ENCODE results near the gene TMPRSS2. TPM values are rescaled to one million over a fixed set of nuclear protein-coding genes. Genes with fewer than 3 reads are reported as not detected.
"Not testable (repeated sequence)": the region's sequence is repeated elsewhere in the genome, so short reads cannot be mapped to it uniquely, and the experiment has no call there.

Gene TMPRSS2
- total RNA-seq, 1 experiment from 2014 or later: 71.0 TPM

DNA sequence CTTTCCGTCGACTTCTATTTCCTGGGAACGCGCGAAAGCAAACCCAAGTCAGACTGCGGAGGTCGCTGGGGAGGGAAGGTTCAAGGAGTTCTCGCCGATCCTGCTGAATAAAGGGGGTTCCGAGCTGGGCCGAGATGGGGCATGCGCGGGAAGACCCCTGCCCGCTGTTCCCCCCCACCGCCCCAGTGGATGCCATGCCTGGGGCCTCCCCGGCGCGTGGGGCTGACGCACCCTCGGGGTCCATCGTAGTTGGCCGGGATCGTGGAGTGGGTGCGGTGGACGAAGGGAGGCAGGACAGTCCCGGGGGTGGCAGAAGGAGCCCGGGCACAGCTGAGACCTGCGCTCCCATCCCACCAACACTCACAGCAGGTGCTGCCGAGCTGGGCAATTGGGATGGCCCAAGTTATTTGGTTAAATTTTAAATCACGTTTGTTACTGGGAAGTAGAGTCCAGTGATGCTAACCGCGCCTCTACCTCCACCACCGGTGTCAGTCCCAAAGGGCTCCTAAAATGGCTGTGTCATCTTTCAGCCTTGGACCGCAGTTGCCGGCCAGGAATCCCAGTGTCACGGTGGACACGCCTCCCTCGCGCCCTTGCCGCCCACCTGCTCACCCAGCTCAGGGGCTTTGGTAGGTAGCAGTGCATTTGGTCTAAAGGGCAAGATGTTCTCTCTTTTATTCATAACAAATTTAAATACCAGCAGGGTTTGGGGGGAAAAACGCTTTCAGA is 81.1 kb downstream of the TMPRSS2 start:
- no peaks in the 10 kb centered on the region for H3K36me3 Mint-ChIP-seq (ENCODE audit: insufficient read depth, unreplicated experiment)
- no peaks in the 10 kb centered on the region for H3K4me1 Mint-ChIP-seq (ENCODE audit: low read depth, unreplicated experiment)
- Histone ChIP-seq H3K4me3 (ENCODE audit: low read depth, low read length) (peak overlapping the region; percentile 33; the same call in 1 of the 2 replicates), H3K27me3 (replicated peaks; ENCODE audit: control insufficient read depth, insufficient read depth, low read length) (no peaks in the 10 kb centered on the region), H3K4me1 (peaks cover 6% of the 10 kb centered on the region), H3K9me3 (no peaks in the 10 kb centered on the region), H3K36me3 (ENCODE audit: control insufficient read depth, insufficient read depth, low read length) (no peaks in the 10 kb centered on the region)
- ChIA-PET POLR2A (no interaction called here), CTCF (no interaction called here)
- H3K27ac Mint-ChIP-seq (ENCODE audit: unreplicated experiment): no peak overlapping the region
- intact Hi-C loops (cut with micrococcal nuclease; ENCODE audit: unreplicated experiment): no loop called here
- TF ChIP-seq, protein P1, sequence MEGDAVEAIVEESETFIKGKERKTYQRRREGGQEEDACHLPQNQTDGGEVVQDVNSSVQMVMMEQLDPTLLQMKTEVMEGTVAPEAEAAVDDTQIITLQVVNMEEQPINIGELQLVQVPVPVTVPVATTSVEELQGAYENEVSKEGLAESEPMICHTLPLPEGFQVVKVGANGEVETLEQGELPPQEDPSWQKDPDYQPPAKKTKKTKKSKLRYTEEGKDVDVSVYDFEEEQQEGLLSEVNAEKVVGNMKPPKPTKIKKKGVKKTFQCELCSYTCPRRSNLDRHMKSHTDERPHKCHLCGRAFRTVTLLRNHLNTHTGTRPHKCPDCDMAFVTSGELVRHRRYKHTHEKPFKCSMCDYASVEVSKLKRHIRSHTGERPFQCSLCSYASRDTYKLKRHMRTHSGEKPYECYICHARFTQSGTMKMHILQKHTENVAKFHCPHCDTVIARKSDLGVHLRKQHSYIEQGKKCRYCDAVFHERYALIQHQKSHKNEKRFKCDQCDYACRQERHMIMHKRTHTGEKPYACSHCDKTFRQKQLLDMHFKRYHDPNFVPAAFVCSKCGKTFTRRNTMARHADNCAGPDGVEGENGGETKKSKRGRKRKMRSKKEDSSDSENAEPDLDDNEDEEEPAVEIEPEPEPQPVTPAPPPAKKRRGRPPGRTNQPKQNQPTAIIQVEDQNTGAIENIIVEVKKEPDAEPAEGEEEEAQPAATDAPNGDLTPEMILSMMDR (IDR thresholded peaks at IDR 0.05; ENCODE audit: insufficient read depth in 1 of 2, low read depth in 1 of 2, low read length in 1 of 2, severe bottlenecking in 1 of 2, unreplicated experiment in 1 of 2): no peak
- no TSS peak for BruUV-seq (replicated peaks)
- H3K27me3 Mint-ChIP-seq (ENCODE audit: insufficient read depth, unreplicated experiment): no peaks in the 10 kb centered on the region
- DNase-seq: no peak
- no peaks in the 10 kb centered on the region for H3K9me3 Mint-ChIP-seq (ENCODE audit: unreplicated experiment)
- H3K4me3 Mint-ChIP-seq (ENCODE audit: unreplicated experiment): no peak overlapping the region

DNA sequence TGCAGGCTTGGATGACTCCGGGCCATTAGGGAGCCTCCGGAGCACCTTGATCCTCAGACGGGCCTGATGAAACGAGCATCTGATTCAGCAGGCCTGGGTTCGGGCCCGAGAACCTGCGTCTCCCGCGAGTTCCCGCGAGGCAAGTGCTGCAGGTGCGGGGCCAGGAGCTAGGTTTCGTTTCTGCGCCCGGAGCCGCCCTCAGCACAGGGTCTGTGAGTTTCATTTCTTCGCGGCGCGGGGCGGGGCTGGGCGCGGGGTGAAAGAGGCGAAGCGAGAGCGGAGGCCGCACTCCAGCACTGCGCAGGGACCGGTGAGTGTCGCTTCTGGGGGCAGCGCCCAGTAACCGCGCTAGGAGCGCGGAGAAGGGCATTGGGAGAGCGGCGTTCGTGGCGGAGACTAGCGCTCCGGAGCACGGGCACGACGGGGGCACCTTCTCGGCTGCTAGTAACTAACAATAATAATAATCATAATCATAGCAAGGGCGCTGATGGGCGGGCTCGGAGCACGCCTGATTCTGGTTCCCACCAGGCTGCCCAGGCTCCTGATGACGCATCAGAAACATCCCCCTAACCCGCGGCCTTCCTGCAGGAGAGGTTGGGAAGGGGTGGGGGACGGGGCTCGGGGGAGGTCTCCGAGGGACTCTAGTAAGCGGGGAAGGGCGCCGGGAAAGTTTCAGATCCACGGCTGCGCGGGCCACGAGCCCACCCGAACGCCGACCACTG is 81.8 kb downstream of the TMPRSS2 start, which contains the start of gene MX1:
MX1 (plus strand) TSS at position 286 of the 722 bp plus-strand sequence. CDS start 5,832 bp downstream, outside the sequence.
- intact Hi-C loops (cut with micrococcal nuclease; ENCODE audit: unreplicated experiment): no loop called here
- POLR2A ChIA-PET: interaction anchor here (0.6 kb wide), 1 partner anchor 732 kb away, joined by 3 read pairs; no protein-coding TSS in a partner anchor
- no peaks in the 10 kb centered on the region for H3K9me3 Mint-ChIP-seq (ENCODE audit: unreplicated experiment)

DNA sequence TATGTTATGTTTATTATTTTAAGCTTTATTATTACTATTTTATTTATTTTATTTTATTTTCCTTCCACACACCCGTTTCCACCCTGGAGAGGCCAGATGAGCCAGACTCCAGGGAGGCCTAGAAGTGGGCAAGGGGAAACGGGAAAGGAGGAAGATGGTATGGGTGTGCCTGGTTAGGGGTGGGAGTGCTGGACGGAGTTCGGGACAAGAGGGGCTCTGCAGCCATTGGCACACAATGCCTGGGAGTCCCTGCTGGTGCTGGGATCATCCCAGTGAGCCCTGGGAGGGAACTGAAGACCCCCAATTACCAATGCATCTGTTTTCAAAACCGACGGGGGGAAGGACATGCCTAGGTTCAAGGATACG is 82.4 kb downstream of the TMPRSS2 start:
- H3K27ac Mint-ChIP-seq (ENCODE audit: unreplicated experiment): no peak overlapping the region
- no peaks in the 10 kb centered on the region for H3K36me3 ChIP-seq (ENCODE audit: control insufficient read depth, insufficient read depth, low read length)
- no TSS peak for BruUV-seq (replicated peaks)
- peaks cover 10% of the 10 kb centered on the region for H3K4me1 ChIP-seq
- H3K4me3 ChIP-seq (ENCODE audit: low read depth, low read length): peak overlapping the region; percentile 33; the same call in 1 of the 2 replicates
- intact Hi-C loops (cut with micrococcal nuclease; ENCODE audit: unreplicated experiment): no loop called here
- peak overlapping the region; percentile 71 for H3K4me3 Mint-ChIP-seq (ENCODE audit: unreplicated experiment)
- CTCF ChIA-PET: no interaction called here
- H3K4me1 Mint-ChIP-seq (ENCODE audit: low read depth, unreplicated experiment): no peaks in the 10 kb centered on the region
- H3K9me3 Mint-ChIP-seq (ENCODE audit: unreplicated experiment): no peaks in the 10 kb centered on the region
- DNase-seq: no peak
- no peaks in the 10 kb centered on the region for H3K36me3 Mint-ChIP-seq (ENCODE audit: insufficient read depth, unreplicated experiment)
- TF ChIP-seq, protein P1 (IDR thresholded peaks at IDR 0.05; ENCODE audit: insufficient read depth in 1 of 2, low read depth in 1 of 2, low read length in 1 of 2, severe bottlenecking in 1 of 2, unreplicated experiment in 1 of 2): no peak
- no peaks in the 10 kb centered on the region for H3K9me3 ChIP-seq
- POLR2A ChIA-PET: interaction anchor here (0.6 kb wide), 1 partner anchor 732 kb away, joined by 3 read pairs; no protein-coding TSS in a partner anchor
- H3K27me3 Mint-ChIP-seq (ENCODE audit: insufficient read depth, unreplicated experiment): no peaks in the 10 kb centered on the region
- H3K27me3 ChIP-seq (replicated peaks; ENCODE audit: control insufficient read depth, insufficient read depth, low read length): no peaks in the 10 kb centered on the region

More for the DNA sequence above, 81.8 kb downstream of the TMPRSS2 start, which contains the start of gene MX1:
- peak; percentile 52 to 71 for DNase-seq
- H3K36me3 Mint-ChIP-seq (ENCODE audit: insufficient read depth, unreplicated experiment): no peaks in the 10 kb centered on the region
- H3K4me1 Mint-ChIP-seq (ENCODE audit: low read depth, unreplicated experiment): no peaks in the 10 kb centered on the region
- no peak within 1 kb of the TSS for H3K27ac Mint-ChIP-seq (ENCODE audit: unreplicated experiment)
- Histone ChIP-seq H3K27me3 (replicated peaks; ENCODE audit: control insufficient read depth, insufficient read depth, low read length) (no peaks in the 10 kb centered on the region), H3K36me3 (ENCODE audit: control insufficient read depth, insufficient read depth, low read length) (no peaks in the 10 kb centered on the region), H3K4me1 (peaks cover 10% of the 10 kb centered on the region), H3K9me3 (no peaks in the 10 kb centered on the region), H3K4me3 (ENCODE audit: low read depth, low read length) (peak within 1 kb of the TSS; percentile 33)
- CTCF ChIA-PET: no interaction called here
- no TSS peak for BruUV-seq (replicated peaks)
- H3K27me3 Mint-ChIP-seq (ENCODE audit: insufficient read depth, unreplicated experiment): no peaks in the 10 kb centered on the region
- TF ChIP-seq, protein P1 (IDR thresholded peaks at IDR 0.05; ENCODE audit: insufficient read depth in 1 of 2, low read depth in 1 of 2, low read length in 1 of 2, severe bottlenecking in 1 of 2, unreplicated experiment in 1 of 2): no peak
- peak within 1 kb of the TSS; percentile 71 for H3K4me3 Mint-ChIP-seq (ENCODE audit: unreplicated experiment)

DNA sequence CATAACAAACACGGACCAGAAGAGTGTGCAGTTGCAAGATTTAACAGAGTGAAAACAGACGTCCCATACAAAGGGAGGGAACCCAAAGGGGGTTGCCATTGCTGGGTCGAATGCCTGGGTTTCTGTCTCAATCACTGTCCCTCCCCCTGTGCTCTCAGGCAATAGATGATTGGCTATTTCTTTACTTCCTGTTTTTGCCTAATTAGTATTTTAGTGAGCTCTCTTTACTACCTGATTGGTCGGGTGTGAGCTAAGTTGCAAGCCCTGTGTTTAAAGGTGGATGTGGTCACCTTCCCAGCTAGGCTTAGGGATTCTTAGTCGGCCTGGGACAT is 84.7 kb downstream of the TMPRSS2 start:
- intact Hi-C loops (cut with micrococcal nuclease; ENCODE audit: unreplicated experiment); DNase-seq; H3K4me1 Mint-ChIP-seq (ENCODE audit: low read depth, unreplicated experiment); H3K27me3 Mint-ChIP-seq (ENCODE audit: insufficient read depth, unreplicated experiment); H3K36me3 Mint-ChIP-seq (ENCODE audit: insufficient read depth, unreplicated experiment); H3K9me3 ChIP-seq; POLR2A ChIA-PET; H3K4me3 ChIP-seq (ENCODE audit: low read depth, low read length); CTCF ChIA-PET; H3K27ac Mint-ChIP-seq (ENCODE audit: unreplicated experiment); H3K36me3 ChIP-seq (ENCODE audit: control insufficient read depth, insufficient read depth, low read length); BruUV-seq (replicated peaks); H3K9me3 Mint-ChIP-seq (ENCODE audit: unreplicated experiment); H3K4me3 Mint-ChIP-seq (ENCODE audit: unreplicated experiment); H3K27me3 ChIP-seq (replicated peaks; ENCODE audit: control insufficient read depth, insufficient read depth, low read length); H3K4me1 ChIP-seq: not testable (repeated sequence)

All from Caco-2 (cell line).